ENCODE results near the gene EPHA7. TPM values are rescaled to one million over a fixed set of nuclear protein-coding genes. Genes with fewer than 3 reads are reported as not detected.

EPHA7 gene
- total RNA-seq, 1 experiment from 2014 or later = not detected

DNA sequence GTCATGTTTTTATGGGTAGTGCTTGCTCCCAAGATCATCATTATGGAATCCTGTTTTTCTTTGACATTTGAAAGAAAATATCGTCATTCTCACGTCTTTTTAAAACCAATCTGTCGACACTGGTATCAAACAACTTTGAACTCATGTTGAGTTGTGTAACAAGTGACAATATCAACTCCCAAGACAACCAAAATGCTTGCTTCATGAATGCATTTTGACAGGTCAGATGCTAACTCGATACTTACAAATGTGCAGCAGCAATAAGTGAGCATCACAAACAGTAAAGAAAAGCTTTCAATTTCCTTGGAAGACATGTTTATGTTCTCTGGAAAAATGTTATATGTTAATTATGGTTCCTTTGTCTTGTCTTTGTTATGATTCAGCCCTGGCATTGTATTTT, 125.9 kb downstream of the EPHA7 start:
- Histone ChIP-seq H3K36me3 (no peaks in the 10 kb centered on the region), H3K27me3 (replicated peaks) (no peaks in the 10 kb centered on the region), H3K4me1 (replicated peaks) (no peaks in the 10 kb centered on the region), H3K4me3 (no peak overlapping the region), H3K27ac (no peak overlapping the region), H3K9me3 (replicated peaks) (no peaks in the 10 kb centered on the region)
- DNase-seq (ENCODE audit: low read depth in 1 of 2, low spot score in 2 of 2) = no peak

DNA sequence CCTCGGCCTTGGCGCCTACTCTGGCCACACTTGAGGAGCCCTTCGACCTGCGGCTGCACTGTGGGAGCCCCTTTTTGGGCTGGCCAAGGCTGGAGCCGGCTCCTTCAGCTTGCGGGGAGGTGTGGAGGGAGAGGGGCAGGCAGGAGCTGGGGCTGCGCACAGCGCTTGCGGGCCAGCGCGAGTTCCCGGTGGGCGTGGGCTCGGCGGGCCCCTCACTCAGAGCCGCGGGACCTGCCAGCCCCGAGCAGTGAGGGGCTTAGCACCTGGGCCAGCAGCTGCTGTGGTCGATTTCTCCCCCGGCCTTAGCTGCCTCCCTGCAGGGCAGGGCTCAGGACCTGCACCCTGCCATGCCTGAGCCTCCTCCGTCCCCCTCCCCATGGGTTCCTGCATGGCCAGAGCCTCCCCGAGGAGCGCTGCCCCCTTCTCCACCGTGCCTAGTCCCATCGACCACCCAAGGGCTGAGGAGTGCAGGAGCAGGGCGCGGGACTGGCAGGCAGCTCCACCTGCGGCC, 136.8 kb downstream of the EPHA7 start:
- Histone ChIP-seq H3K9me3 (replicated peaks) (no peaks in the 10 kb centered on the region), H3K27me3 (replicated peaks) (no peaks in the 10 kb centered on the region), H3K27ac (no peak overlapping the region), H3K36me3 (no peaks in the 10 kb centered on the region), H3K4me3 (no peak overlapping the region), H3K4me1 (replicated peaks) (no peaks in the 10 kb centered on the region)
- peak in 1 of 2 experiments; percentile 36 for DNase-seq (ENCODE audit: low read depth in 1 of 2, low spot score in 2 of 2)

DNA sequence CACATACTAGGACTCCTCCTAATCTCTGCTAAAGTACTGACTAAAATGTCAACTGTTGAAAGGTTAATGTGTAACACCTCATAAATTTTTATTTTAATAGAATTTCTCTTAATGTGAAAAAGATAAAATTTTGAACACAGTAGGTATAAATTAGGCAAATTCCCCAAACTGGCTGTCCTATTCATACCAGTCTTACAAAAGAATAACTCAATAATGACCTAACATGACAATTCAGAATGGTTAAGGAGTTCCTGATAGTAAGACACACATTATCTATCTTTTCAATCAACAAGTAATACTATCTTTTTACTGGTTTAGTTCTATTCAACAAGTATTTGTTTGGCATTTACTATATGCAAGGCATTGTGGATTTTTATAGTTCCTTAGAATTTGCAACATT, 141.1 kb downstream of the EPHA7 start:
- Histone ChIP-seq H3K4me3 (no peak overlapping the region), H3K36me3 (no peaks in the 10 kb centered on the region), H3K9me3 (replicated peaks) (no peaks in the 10 kb centered on the region), H3K27me3 (replicated peaks) (no peaks in the 10 kb centered on the region), H3K4me1 (replicated peaks) (no peaks in the 10 kb centered on the region), H3K27ac (no peak overlapping the region)
- DNase-seq (ENCODE audit: low read depth in 1 of 2, low spot score in 2 of 2) = no peak

DNA sequence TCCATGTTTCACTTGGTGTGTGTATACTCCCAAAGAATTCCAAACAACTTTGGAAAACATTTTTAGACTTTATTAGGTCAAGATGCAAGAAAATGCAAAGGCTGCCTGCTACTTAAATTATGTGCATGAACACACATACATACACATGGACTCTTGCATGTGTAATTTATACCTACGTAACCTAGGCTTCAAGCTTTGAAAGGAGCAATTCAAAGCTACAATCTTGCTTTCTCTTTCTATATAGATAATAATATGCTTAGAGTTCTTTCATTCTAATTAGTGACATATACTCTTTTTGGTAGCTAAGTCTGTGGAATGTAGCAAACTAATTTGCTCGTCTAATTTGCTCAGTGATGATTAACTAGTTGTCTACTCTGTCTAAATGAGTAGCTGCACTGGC, 146.5 kb downstream of the EPHA7 start:
- no peak overlapping the region for H3K27ac ChIP-seq
- H3K9me3 ChIP-seq (replicated peaks) = no peaks in the 10 kb centered on the region
- H3K4me3 ChIP-seq = no peak overlapping the region
- DNase-seq (ENCODE audit: low read depth in 1 of 2, low spot score in 2 of 2) = no peak
- H3K4me1 ChIP-seq (replicated peaks) = no peaks in the 10 kb centered on the region
- no peaks in the 10 kb centered on the region for H3K27me3 ChIP-seq (replicated peaks)
- no peaks in the 10 kb centered on the region for H3K36me3 ChIP-seq

- Histone ChIP-seq H3K4me3 (no peak overlapping the region), H3K36me3 (no peaks in the 10 kb centered on the region), H3K27me3 (replicated peaks) (no peaks in the 10 kb centered on the region), H3K9me3 (replicated peaks) (no peaks in the 10 kb centered on the region), H3K27ac (no peak overlapping the region), H3K4me1 (replicated peaks) (no peaks in the 10 kb centered on the region)
- no peak for DNase-seq (ENCODE audit: low read depth in 1 of 2, low spot score in 2 of 2)
Measured at GRCh38 chr6:93272211-93272610, 147.1 kb downstream of the EPHA7 start.

GRCh38 chr6:93266116-93266817, 153.1 kb downstream of the EPHA7 start:
- no peaks in the 10 kb centered on the region for H3K27me3 ChIP-seq (replicated peaks)
- no peak for DNase-seq (ENCODE audit: low read depth in 1 of 2, low spot score in 2 of 2)
- no peaks in the 10 kb centered on the region for H3K36me3 ChIP-seq
- no peak overlapping the region for H3K4me3 ChIP-seq
- H3K4me1 ChIP-seq (replicated peaks) = no peaks in the 10 kb centered on the region
- H3K27ac ChIP-seq = no peak overlapping the region
- no peaks in the 10 kb centered on the region for H3K9me3 ChIP-seq (replicated peaks)

DNA sequence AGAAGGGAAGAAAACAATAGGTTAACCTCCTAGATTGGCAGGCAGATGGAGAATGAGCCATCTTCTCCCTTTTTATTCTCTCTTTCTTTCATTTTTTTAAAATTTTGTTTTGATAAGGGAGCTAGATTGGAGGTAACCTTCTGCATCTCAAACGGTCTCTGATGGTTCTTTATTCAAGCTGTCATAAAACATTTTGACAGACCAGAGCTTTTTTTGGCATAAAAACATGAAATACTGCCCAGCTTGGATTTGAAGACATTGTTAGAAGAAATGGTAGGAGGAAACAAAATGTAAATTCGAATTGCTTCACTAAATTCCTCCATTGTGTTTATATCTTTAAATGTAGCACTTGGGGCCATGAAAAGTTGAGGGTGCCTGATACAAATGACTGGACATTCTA, 158.5 kb downstream of the EPHA7 start:
- no peak overlapping the region for H3K27ac ChIP-seq
- no peak for DNase-seq (ENCODE audit: low read depth in 1 of 2, low spot score in 2 of 2)
- no peaks in the 10 kb centered on the region for H3K27me3 ChIP-seq (replicated peaks)
- no peaks in the 10 kb centered on the region for H3K36me3 ChIP-seq
- H3K9me3 ChIP-seq (replicated peaks) = no peaks in the 10 kb centered on the region
- no peak overlapping the region for H3K4me3 ChIP-seq
- no peaks in the 10 kb centered on the region for H3K4me1 ChIP-seq (replicated peaks)

DNA sequence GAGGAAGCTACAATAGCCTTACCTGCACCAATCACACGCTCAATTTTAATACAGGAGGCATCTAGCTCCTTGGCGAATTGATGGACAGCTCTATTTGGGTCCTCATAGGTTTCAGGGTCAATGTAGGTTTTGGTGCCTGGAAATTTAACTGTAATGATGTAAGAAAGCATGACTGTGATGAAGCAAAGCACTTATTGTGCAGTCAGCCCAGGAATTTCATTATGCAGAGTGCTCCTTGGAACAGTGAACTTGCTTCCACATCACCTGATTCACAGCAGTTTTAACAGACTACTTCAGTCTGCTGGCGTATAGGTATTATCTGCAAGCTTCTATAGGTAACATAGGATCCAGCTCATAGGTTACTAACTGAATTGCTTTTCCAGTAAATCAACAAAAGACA, 160.0 kb downstream of the EPHA7 start:
- Histone ChIP-seq H3K27ac (no peak overlapping the region), H3K27me3 (replicated peaks) (no peaks in the 10 kb centered on the region), H3K36me3 (no peaks in the 10 kb centered on the region), H3K9me3 (replicated peaks) (no peaks in the 10 kb centered on the region), H3K4me1 (replicated peaks) (no peaks in the 10 kb centered on the region), H3K4me3 (no peak overlapping the region)
- DNase-seq (ENCODE audit: low read depth in 1 of 2, low spot score in 2 of 2) = no peak

DNA sequence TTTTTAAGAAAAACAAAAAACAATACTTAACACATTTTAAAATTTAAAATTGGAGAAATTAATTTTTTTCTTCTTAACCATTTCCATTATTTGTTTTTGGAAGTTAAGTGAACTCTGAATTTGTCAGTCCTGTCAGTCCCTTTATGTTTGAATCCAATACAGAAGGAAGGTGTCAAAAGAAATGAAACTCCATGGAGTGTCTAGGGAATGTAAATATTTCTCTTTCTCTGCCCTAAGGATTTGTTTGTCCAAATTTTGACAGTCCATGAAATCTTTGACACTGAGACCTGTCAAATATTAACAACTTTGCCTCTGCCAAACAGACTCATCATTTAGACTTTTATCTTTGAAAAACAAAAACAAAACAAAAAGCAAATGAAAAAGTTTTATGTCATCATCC, 166.4 kb downstream of the EPHA7 start:
- H3K9me3 ChIP-seq (replicated peaks) = no peaks in the 10 kb centered on the region
- H3K36me3 ChIP-seq = no peaks in the 10 kb centered on the region
- no peaks in the 10 kb centered on the region for H3K4me1 ChIP-seq (replicated peaks)
- H3K27me3 ChIP-seq (replicated peaks) = no peaks in the 10 kb centered on the region
- no peak overlapping the region for H3K27ac ChIP-seq
- no peak for DNase-seq (ENCODE audit: low read depth in 1 of 2, low spot score in 2 of 2)
- no peak overlapping the region for H3K4me3 ChIP-seq

- H3K27ac ChIP-seq = no peak overlapping the region
- no peak overlapping the region for H3K4me3 ChIP-seq
- H3K27me3 ChIP-seq (replicated peaks) = no peaks in the 10 kb centered on the region
- no peaks in the 10 kb centered on the region for H3K4me1 ChIP-seq (replicated peaks)
- no peaks in the 10 kb centered on the region for H3K9me3 ChIP-seq (replicated peaks)
- H3K36me3 ChIP-seq = no peaks in the 10 kb centered on the region
- DNase-seq (ENCODE audit: low read depth in 1 of 2, low spot score in 2 of 2) = no peak
Measured at GRCh38 chr6:93248631-93249030, 170.7 kb downstream of the EPHA7 start.

DNA sequence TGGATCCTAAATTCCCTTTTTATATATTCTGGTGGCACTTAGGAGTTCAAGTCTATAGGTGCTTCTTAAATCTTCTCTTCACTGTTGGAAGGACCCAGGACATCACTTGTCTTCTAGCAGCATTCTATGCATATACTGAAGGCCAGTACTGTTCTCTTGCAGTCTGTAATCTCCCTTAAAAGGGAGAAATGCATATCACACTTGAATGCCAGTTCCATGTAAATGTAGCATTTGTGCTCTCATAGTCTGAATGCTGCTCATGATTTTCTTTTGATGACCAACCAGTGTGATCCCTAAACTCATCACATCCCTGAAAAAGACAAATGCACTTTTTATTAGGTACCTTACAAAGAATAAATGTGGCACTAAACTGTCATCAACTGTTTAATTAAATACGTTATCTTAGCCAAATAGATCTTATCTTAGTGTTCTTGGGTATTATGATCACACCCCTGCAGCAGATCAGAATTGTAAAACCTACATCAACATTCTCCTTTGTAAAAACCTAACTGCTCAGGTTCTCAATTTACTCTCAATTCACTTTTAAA, 176.1 kb downstream of the EPHA7 start:
- DNase-seq (ENCODE audit: low read depth in 1 of 2, low spot score in 2 of 2) = no peak
- no peaks in the 10 kb centered on the region for H3K27me3 ChIP-seq (replicated peaks)
- H3K36me3 ChIP-seq = no peaks in the 10 kb centered on the region
- no peaks in the 10 kb centered on the region for H3K9me3 ChIP-seq (replicated peaks)
- H3K4me3 ChIP-seq = no peak overlapping the region
- H3K4me1 ChIP-seq (replicated peaks) = no peaks in the 10 kb centered on the region
- no peak overlapping the region for H3K27ac ChIP-seq

- Histone ChIP-seq H3K9me3 (replicated peaks) (no peaks in the 10 kb centered on the region), H3K36me3 (no peaks in the 10 kb centered on the region), H3K4me1 (replicated peaks) (no peaks in the 10 kb centered on the region), H3K27ac (no peak overlapping the region), H3K4me3 (no peak overlapping the region), H3K27me3 (replicated peaks) (no peaks in the 10 kb centered on the region)
- no peak for DNase-seq (ENCODE audit: low read depth in 1 of 2, low spot score in 2 of 2)
Measured at GRCh38 chr6:93242049-93242448, 177.3 kb downstream of the EPHA7 start.

- Histone ChIP-seq H3K4me3 (no peak overlapping the region), H3K36me3 (no peaks in the 10 kb centered on the region), H3K4me1 (replicated peaks) (no peaks in the 10 kb centered on the region), H3K27ac (no peak overlapping the region), H3K27me3 (replicated peaks) (no peaks in the 10 kb centered on the region), H3K9me3 (replicated peaks) (no peaks in the 10 kb centered on the region)
- DNase-seq (ENCODE audit: low read depth in 1 of 2, low spot score in 2 of 2) = no peak
Measured at GRCh38 chr6:93238632-93239031, 180.7 kb downstream of the EPHA7 start.

GRCh38 chr6:93235775-93236174, 183.6 kb downstream of the EPHA7 start:
- no peak for DNase-seq (ENCODE audit: low read depth in 1 of 2, low spot score in 2 of 2)
- Histone ChIP-seq H3K4me1 (replicated peaks) (no peaks in the 10 kb centered on the region), H3K27me3 (replicated peaks) (no peaks in the 10 kb centered on the region), H3K9me3 (replicated peaks) (no peaks in the 10 kb centered on the region), H3K36me3 (no peaks in the 10 kb centered on the region), H3K27ac (no peak overlapping the region), H3K4me3 (no peak overlapping the region)

DNA sequence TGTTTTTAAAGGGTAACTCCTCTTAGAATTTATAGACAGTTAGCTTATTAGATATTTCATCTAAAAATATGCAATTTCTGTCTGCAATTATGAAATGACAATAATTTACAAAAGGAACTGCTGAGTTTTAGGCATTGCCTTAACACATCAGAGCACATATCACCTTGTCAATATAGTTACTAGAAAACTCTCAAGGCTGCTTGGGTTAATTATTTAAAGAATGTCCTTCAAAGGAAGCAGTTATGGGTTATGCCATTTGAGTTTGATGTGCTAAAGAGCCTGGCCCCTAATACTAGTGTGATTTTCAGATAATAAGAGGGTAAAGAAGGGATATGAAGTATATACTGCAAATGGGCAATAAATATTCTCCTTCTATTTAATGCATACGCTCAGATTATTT, 192.5 kb downstream of the EPHA7 start:
- H3K36me3 ChIP-seq = no peaks in the 10 kb centered on the region
- H3K9me3 ChIP-seq (replicated peaks) = no peaks in the 10 kb centered on the region
- no peaks in the 10 kb centered on the region for H3K27me3 ChIP-seq (replicated peaks)
- no peaks in the 10 kb centered on the region for H3K4me1 ChIP-seq (replicated peaks)
- no peak for DNase-seq (ENCODE audit: low read depth in 1 of 2, low spot score in 2 of 2)
- H3K4me3 ChIP-seq = no peak overlapping the region
- H3K27ac ChIP-seq = no peak overlapping the region
